HCT116 (cell line): Measurements from ENCODE around the gene MAP3K12. TPM values are rescaled to one million over a fixed set of nuclear protein-coding genes. Genes with fewer than 3 reads are reported as not detected.

Source experiments
- ATAC-seq: fragments of 200-7000 bp; cut with Tn5 transposase; 2 replicates; pipeline ENCODE4 v1.9.1; 2020; ENCODE audit warnings: mild to moderate bottlenecking, moderate library complexity
- BruUV-seq: library from RNA; stranded (reverse); fragments of 400-500 nt; replicated peaks from 2 replicates; lab custom pipeline; 2021; lab: Mats Ljungman, UMichigan
- CTCF ChIA-PET: fragments of 300-600 bp; sonication (Branson Sonifier 250); formaldehyde crosslinking; loops from one replicate; lab custom pipeline; 2021; ENCODE audit warnings: antibody characterized with exemption; lab: Charles Lee
- POLR2A ChIA-PET: fragments of 300-600, 350-600 bp; sonication (Branson Sonifier 250); formaldehyde crosslinking; loops from one replicate; lab custom pipeline; 2021; ENCODE audit warnings: antibody characterized with exemption; lab: Charles Lee
- RAD21 ChIA-PET, 2 experiments: fragments of 300-600 bp; sonication (Branson Sonifier 250); formaldehyde crosslinking; loops; one replicate each; lab custom pipeline; 2023; ENCODE audit warnings: low total read pairs in 2 of 2; ENCODE audit not compliant: uncharacterized antibody in 2 of 2, unreplicated experiment in 2 of 2, low non-redundant PET in 1 of 2; lab: Charles Lee
- DNase-seq: peaks from one replicate; pipeline ENCODE4 v3.0.0-alpha.2; 2010; ENCODE audit warnings: low read depth, low spot score
- H2AFZ ChIP-seq: fragments of 200-600 bp; shearing (Covaris generic), sonication (generic); 2 replicates; pipeline ENCODE4 v1.6.1; 2017; ENCODE audit warnings: low read depth, mixed run types, mixed read lengths, antibody characterized with exemption, low read length; ENCODE audit not compliant: poor library complexity, severe bottlenecking
- H3K27ac ChIP-seq: 2 replicates; pipeline ENCODE4 v1.5.1; 2012; ENCODE audit warnings: low read depth, low read length
- H3K27me3 ChIP-seq: fragments of 200-600 bp; sonication (generic); 2 replicates; pipeline ENCODE4 v1.6.1; 2016; ENCODE audit warnings: mixed run types, low read length, mixed read lengths; ENCODE audit not compliant: insufficient read depth
- H3K36me3 ChIP-seq, 2 experiments: fragments of 200-500 bp in 1 of 2; fragments of 200-600 bp in 1 of 2; sonication (Bioruptor generic) in 1 of 2; sonication (generic) in 1 of 2; 2 replicates each; pipeline versions ENCODE4 v1.5.1 to v1.6.1; 2014 to 2016; ENCODE audit warnings: low read length in 2 of 2, inconsistent platforms in 1 of 2, mixed read lengths in 1 of 2, mixed run types in 1 of 2; ENCODE audit not compliant: insufficient read depth in 2 of 2, control insufficient read depth in 1 of 2
- H3K4me1 ChIP-seq, 2 experiments: fragments of 200-600 bp in 1 of 2; sonication (generic) in 1 of 2; 2 replicates each; pipeline versions ENCODE4 v1.5.1 to v1.6.1; 2012 to 2017; ENCODE audit warnings: low read length in 2 of 2, inconsistent platforms in 1 of 2, mild to moderate bottlenecking in 1 of 2, mixed read lengths in 1 of 2, mixed run types in 1 of 2, moderate library complexity in 1 of 2; ENCODE audit not compliant: insufficient read depth in 2 of 2, control insufficient read depth in 1 of 2
- H3K4me2 ChIP-seq: fragments of 200-600 bp; sonication (generic); 2 replicates; pipeline ENCODE4 v1.6.1; 2017; ENCODE audit warnings: mixed run types, low read length, mixed read lengths
- H3K4me3 ChIP-seq, 2 experiments: fragments of 200-600 bp in 1 of 2; sonication (generic) in 1 of 2; replicated peaks in 1 of 2; 2 replicates each; pipeline ENCODE4 v1.5.1; 2011 to 2016; ENCODE audit warnings: low read length in 2 of 2, control low read depth in 1 of 2, low read depth in 1 of 2, mild to moderate bottlenecking in 1 of 2, mixed read lengths in 1 of 2, mixed run types in 1 of 2
- H3K79me2 ChIP-seq: fragments of 200-600 bp; sonication (generic); 2 replicates; pipeline ENCODE4 v1.6.1; 2017; ENCODE audit warnings: mild to moderate bottlenecking, mixed run types, low read length, moderate library complexity, mixed read lengths; ENCODE audit not compliant: insufficient read depth
- H3K9ac ChIP-seq: fragments of 200-600 bp; sonication (generic); 2 replicates; pipeline ENCODE4 v1.6.1; 2016; ENCODE audit warnings: low read length, mixed read lengths
- H3K9me2 ChIP-seq: fragments of 200-600 bp; sonication (generic), shearing (Covaris generic); 2 replicates; pipeline ENCODE4 v1.6.1; 2017; ENCODE audit warnings: mixed run types, mild to moderate bottlenecking, moderate library complexity; ENCODE audit not compliant: insufficient read depth
- H3K9me3 ChIP-seq, 2 experiments: fragments of 200-500 bp in 1 of 2; fragments of 200-600 bp in 1 of 2; sonication (Bioruptor generic) in 1 of 2; sonication (generic) in 1 of 2; 2 replicates each; pipeline ENCODE4 v1.6.1; 2014 to 2017; ENCODE audit warnings: low read length in 2 of 2, mixed read lengths in 2 of 2, inconsistent platforms in 1 of 2, low read depth in 1 of 2, mild to moderate bottlenecking in 1 of 2, mixed run types in 1 of 2, moderate library complexity in 1 of 2; ENCODE audit not compliant: control insufficient read depth in 1 of 2, insufficient read depth in 1 of 2
- H4K20me1 ChIP-seq: fragments of 200-600 bp; sonication (generic), shearing (Covaris generic); 2 replicates; pipeline ENCODE4 v1.6.1; 2017; ENCODE audit warnings: mixed run types, mild to moderate bottlenecking, moderate library complexity; ENCODE audit not compliant: insufficient read depth
- CEBPB ChIP-seq: IDR thresholded peaks from 2 replicates; pipeline ENCODE4 v1.6.1; 2012; ENCODE audit warnings: low read depth
- EGR1 ChIP-seq: IDR thresholded peaks from 2 replicates; pipeline ENCODE4 v1.6.1; 2012; ENCODE audit warnings: low read depth
- EZH2 ChIP-seq: fragments of 200-600 bp; sonication (generic); IDR thresholded peaks from 2 replicates; pipeline ENCODE4 v1.6.1; 2017; ENCODE audit warnings: antibody characterized with exemption, mixed run types
- EZH2phosphoT487 ChIP-seq: fragments of 200-600 bp; IDR thresholded peaks from 2 replicates; pipeline ENCODE4 v1.6.1; 2018; ENCODE audit warnings: antibody characterized with exemption, borderline replicate concordance
- FOSL1 ChIP-seq: IDR thresholded peaks from 2 replicates; pipeline ENCODE4 v1.6.1; 2012; ENCODE audit warnings: low read depth
- JUND ChIP-seq: IDR thresholded peaks from 2 replicates; pipeline ENCODE4 v1.6.1; 2012
- RAD21 ChIP-seq: IDR thresholded peaks from 2 replicates; pipeline ENCODE4 v1.6.1; 2012; ENCODE audit warnings: low read depth, mild to moderate bottlenecking
- REST ChIP-seq: IDR thresholded peaks from 2 replicates; pipeline ENCODE4 v1.6.1; 2012; ENCODE audit warnings: low read depth
- SRF ChIP-seq: IDR thresholded peaks from 2 replicates; pipeline ENCODE4 v1.6.1; 2012; ENCODE audit warnings: low read depth
- TCF7L2 ChIP-seq: IDR thresholded peaks from 2 replicates; pipeline ENCODE4 v1.7.0; 2011; ENCODE audit warnings: borderline replicate concordance, inconsistent platforms; ENCODE audit not compliant: insufficient read depth, insufficient read length; ENCODE audit errors: extremely low read depth
- YY1 ChIP-seq: IDR thresholded peaks from 2 replicates; pipeline ENCODE4 v1.6.1; 2011; ENCODE audit warnings: low read length, low read depth, moderate library complexity, mild to moderate bottlenecking; ENCODE audit not compliant: insufficient replicate concordance; ENCODE audit errors: extremely low read depth
- ZBTB33 ChIP-seq: IDR thresholded peaks from 2 replicates; pipeline ENCODE4 v1.6.1; 2011; ENCODE audit warnings: mild to moderate bottlenecking, low read length, moderate library complexity; ENCODE audit not compliant: insufficient replicate concordance; ENCODE audit errors: extremely low read depth
- intact Hi-C: fragments of 100-400 bp; cut with micrococcal nuclease; formaldehyde crosslinking; loops from 2 replicates; pipeline ENCODE4 v1.10.0; 2022
- total RNA-seq: library from RNA; stranded (reverse); gene quantifications from one replicate; pipeline ENCODE4 v1.2.1, GENCODE V29; 2021; ENCODE audit not compliant: unreplicated experiment

MAP3K12 gene
- total RNA-seq, 1 experiment from 2014 or later = 16.3 TPM

- Histone ChIP-seq H2AFZ (no peak overlapping the region), H3K27me3 (no peaks in the 10 kb centered on the region), H3K79me2 (peaks cover 5% of the 10 kb centered on the region; the same call in 1 of the 2 replicates), H3K36me3 (peaks cover 5 to 9% of the 10 kb centered on the region in 2 experiments; a peak in 3 of 4 replicates), H3K9me3 (no peaks in the 10 kb centered on the region), H3K27ac (no peak overlapping the region), H3K4me2 (no peak overlapping the region), H3K4me3 (no peak overlapping the region), H3K9me2 (no peaks in the 10 kb centered on the region), H3K9ac (no peak overlapping the region), H3K4me1 (peaks cover 0 to 7% of the 10 kb centered on the region in 2 experiments; a peak in 1 of 4 replicates), H4K20me1 (no peaks in the 10 kb centered on the region)
- ChIA-PET RAD21 (interaction anchor here in 1 of 2 experiments (1.4 kb wide), 1 partner anchor 31 kb away, joined by 5 read pairs; no protein-coding TSS in a partner anchor), POLR2A (no interaction called here), CTCF (interaction anchor here (1.5 to 2.8 kb wide), 5 partner anchors 8 to 180 kb away, joined by 5 to 21 read pairs (median 14); partner anchors contain the start of gene MAP3K12)
- ATAC-seq = no peak
- TF ChIP-seq RAD21 = no peak
- TF ChIP-seq YY1 = no peak
- TF ChIP-seq EGR1 = no peak
- no peak for TF ChIP-seq JUND
- no peak for TF ChIP-seq REST
- no peak for TF ChIP-seq SRF
- no peak for TF ChIP-seq ZBTB33
- no peak for TF ChIP-seq TCF7L2
- no peak for TF ChIP-seq EZH2
- no peak for TF ChIP-seq CEBPB
- TF ChIP-seq FOSL1 = no peak
- no peak for TF ChIP-seq EZH2phosphoT487
- BruUV-seq = no TSS peak
- no peak for DNase-seq
- intact Hi-C loops = no loop called here
Observed at GRCh38 chr12:53507603-53507885, 8.3 kb upstream of the MAP3K12 start.
